Stimulated activated CD8-positive, alpha-beta memory T cell treated with anti-CD3 and anti-CD28 coated beads, Interleukin-7, amount 100 ng/mL, for 48 hours (primary cell): Measurements from ENCODE around the gene ASTL.

ENCODE experiments used
- DNase-seq, 2 donors: peaks; one replicate each; pipeline ENCODE4 v3.0.0-alpha.2; 2020; ENCODE audit warnings: low read depth in 1 of 2; ENCODE audit errors: extremely low read depth in 1 of 2

Gene ASTL

DNA sequence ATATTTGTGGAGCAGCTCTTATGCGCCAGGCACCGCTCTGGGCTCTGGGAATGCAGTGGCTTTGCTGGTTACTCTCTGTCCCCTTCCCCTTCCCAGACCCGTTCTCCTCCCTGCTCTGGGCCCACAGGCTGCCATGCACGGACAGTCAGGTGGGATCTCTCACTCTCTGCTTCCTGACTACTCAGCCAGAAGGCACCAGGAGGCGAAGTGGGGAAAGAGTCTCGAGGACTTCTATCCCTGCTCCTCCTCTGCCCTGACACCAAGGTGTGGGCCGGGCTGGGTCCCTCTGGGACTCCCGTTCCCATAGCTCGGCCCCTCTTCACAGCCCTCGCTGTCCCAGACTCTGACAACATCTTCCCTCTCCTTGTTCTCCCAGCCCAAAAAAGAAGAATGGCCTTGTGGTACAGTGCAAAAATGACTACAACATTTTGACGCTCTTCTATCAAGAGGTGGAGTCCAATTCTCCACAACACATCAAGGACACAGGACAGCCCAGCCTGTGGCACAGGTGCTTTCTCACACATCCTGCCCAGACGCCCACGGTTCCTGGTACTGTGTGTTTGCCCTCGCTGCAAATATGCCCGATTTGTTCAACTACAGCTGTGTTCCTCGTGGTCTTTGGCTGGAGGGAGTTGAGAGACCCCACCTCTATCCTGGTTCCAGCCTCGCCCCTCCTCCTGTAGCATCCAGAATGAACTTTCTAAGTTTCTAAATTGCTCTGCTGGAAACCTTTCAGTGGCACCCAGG lies 21.0 kb upstream of the ASTL start:
- DNase-seq = peak in 1 of 2 donors; percentile 73

- no peak for DNase-seq
Observed at GRCh38 chr2:96158554-96158940, 20.2 kb upstream of the ASTL start.

GRCh38 chr2:96157649-96158553 lies 19.6 kb upstream of the ASTL start:
- DNase-seq = peak; percentile 91 to 97

DNA sequence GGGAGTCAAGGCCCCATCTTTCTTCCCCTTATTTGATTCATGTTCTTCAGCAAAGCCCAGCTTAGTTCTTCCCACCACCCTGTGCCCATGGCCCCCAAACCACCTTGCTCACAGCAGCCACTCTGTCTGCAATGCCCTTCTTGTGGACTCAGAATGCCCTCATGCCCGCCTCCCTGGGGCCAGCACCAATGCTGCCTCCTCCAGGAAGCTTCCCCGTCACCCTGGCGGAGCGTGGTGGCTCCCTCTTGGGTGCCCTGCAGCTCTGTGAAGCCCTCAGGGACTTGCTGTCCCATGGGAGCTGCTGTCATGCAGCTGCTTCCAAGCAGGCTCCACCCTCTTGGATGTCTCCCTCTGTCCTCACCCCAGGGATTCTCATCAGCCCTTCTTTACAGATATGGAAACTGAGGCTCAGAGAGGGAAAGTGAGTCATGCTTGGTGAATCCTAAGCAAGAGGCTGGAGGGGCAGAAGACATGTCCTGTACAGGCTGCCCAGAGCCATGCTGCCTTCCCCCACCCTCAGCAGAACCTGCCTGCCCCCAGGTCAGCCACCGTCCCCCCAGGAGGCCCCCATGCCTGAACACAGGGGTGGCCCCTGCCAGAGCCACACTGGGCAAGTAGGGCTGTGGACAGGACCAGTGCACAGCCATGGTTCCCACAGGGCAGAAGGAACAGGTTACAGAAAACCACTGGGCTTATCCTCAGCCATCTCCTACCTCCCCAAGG lies 18.8 kb upstream of the ASTL start:
- DNase-seq = no peak

- peak in 1 of 2 donors; percentile 74 for DNase-seq
Observed at GRCh38 chr2:96156011-96156820, 17.9 kb upstream of the ASTL start.

GRCh38 chr2:96154506-96155380 lies 16.4 kb upstream of the ASTL start:
- no peak for DNase-seq

GRCh38 chr2:96153991-96154431 lies 15.7 kb upstream of the ASTL start:
- DNase-seq = no peak

GRCh38 chr2:96153291-96153713 lies 15.0 kb upstream of the ASTL start:
- no peak for DNase-seq

GRCh38 chr2:96152304-96153161 lies 14.2 kb upstream of the ASTL start:
- no peak for DNase-seq

- DNase-seq = no peak
Observed at GRCh38 chr2:96151595-96152303, 13.4 kb upstream of the ASTL start.

- no peak for DNase-seq
Observed at GRCh38 chr2:96150791-96151594, 12.7 kb upstream of the ASTL start.

DNA sequence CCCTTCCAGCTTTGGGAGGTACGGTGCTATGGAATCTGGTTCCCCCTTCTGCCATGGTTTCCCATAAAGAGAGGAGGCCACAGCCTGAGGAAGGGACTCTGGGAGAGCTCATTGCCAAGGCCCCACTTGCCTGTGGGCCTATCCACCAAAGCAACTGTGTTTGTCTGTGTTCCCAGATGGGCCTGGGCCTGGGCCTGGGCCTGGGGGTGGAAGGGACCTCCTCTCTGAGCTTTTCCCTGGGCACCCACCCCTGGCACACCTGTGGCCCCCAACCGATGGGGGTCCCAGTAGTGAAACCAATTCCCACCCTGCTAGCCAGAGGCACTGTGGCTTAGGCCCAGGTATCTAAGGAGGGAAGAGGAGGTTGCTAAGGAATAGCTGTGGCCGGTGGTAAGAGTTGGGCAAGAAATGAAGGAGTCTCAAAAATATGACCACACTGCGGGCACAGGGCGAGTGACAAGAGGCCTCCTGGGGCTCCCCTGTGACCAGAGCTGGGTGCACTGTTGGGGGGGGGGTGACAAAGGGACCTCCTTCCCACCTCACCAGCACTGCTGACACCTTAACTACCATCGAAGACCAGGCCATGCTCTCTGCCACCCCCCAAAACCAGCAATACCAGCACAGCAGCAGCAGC lies 11.8 kb upstream of the ASTL start:
- DNase-seq = no peak

- DNase-seq = peak; percentile 94 to 99
Observed at GRCh38 chr2:96148410-96149217, 10.3 kb upstream of the ASTL start.

GRCh38 chr2:96147593-96148201 lies 9.4 kb upstream of the ASTL start:
- no peak for DNase-seq

DNA sequence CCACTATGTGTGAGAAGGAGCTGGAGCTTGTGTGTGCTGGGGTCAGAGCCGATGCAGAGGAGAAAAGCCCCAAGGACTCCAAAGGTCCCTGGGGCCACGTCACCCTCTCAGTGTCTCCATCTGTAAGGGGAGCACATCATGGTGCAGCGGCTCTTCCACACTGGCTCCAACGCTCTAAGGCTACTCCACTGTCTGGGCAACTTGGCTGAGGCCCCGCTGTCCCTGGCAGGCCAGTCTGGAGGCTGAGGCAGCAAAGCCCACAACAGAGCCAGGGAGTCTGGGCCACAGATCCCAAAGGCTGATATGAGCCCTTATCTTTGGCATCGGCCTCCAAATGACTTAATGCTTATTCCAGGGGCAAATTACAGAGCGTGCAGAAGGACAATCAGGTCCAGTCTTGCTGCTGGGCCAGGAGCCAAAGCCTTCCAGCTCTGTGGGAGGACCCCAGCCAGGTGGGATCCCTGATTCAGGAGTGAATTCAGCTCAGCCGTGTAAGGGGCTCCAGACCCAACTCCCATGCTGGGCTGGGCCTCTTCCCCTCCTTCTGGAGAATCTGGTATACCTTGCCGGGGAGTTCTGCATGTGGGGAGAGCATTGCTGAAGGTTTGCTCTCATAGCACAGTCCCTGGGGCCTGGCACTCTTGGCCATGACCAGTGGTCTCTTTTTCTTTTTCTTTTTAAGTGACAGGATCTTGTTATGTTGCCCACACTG lies 8.7 kb upstream of the ASTL start:
- DNase-seq = no peak
